Right atrium auricular region (tissue), 2 donors: ENCODE results near the gene NUP188. TPM values are rescaled to one million over a fixed set of nuclear protein-coding genes. Genes with fewer than 3 reads are reported as not detected.

Experiments used
- DNase-seq: peaks from one replicate; pipeline ENCODE4 v3.0.0-alpha.2; 2019; ENCODE audit warnings: low spot score
- H3K27ac ChIP-seq, 2 donors: fragments of 200-600 bp; sonication (generic); 1 replicate in 1 of 2; 2 replicates in 1 of 2; pipeline ENCODE4 v1.5.1; 2016 to 2019
- H3K27me3 ChIP-seq, 2 donors: fragments of 200-600 bp; sonication (generic); one replicate each; pipeline versions ENCODE4 v1.5.1 to v1.6.0; 2017 to 2019
- H3K36me3 ChIP-seq: fragments of 200-600 bp; sonication (generic); one replicate; pipeline ENCODE4 v1.5.1; 2016
- H3K4me1 ChIP-seq, 2 donors: fragments of 200-600 bp; sonication (generic); one replicate each; pipeline versions ENCODE4 v1.5.1 to v1.6.0; 2017 to 2019
- H3K4me3 ChIP-seq, 2 donors: fragments of 200-600 bp; sonication (generic); 1 replicate in 1 of 2; 2 replicates in 1 of 2; pipeline ENCODE4 v1.5.1; 2017 to 2019; ENCODE audit warnings: mild to moderate bottlenecking in 1 of 2, moderate library complexity in 1 of 2
- H3K9me3 ChIP-seq, 2 donors: fragments of 200-600 bp; sonication (generic); one replicate each; pipeline ENCODE4 v1.5.1; 2019
- CTCF ChIP-seq, 2 donors: fragments of 200-600 bp; sonication (generic); IDR thresholded peaks; one replicate each; pipeline ENCODE4 v1.5.1; 2019; ENCODE audit warnings: antibody characterized with exemption in 2 of 2
- total RNA-seq, 2 donors: library from RNA; depleted of rRNA; stranded (reverse); fragments of >200 nt; gene quantifications; one replicate each; pipeline ENCODE4 v1.1.0, GENCODE V29; 2016

Gene NUP188
- 10 to 100 TPM; 23.5 to 26.8 TPM for total RNA-seq

GRCh38 chr9:128947527-128948301 is at the start of gene NUP188, which contains the start of gene DOLK:
Gene NUP188 (plus strand): TSS chr9:128947699. CDS start chr9:128947720, 21 bp downstream.
Gene DOLK (minus strand): TSS chr9:128947603. CDS start chr9:128947303, 300 bp downstream.
- TF ChIP-seq CTCF (IDR thresholded peaks at IDR 0.05) = no peak
- Histone ChIP-seq H3K4me1 (peaks cover 0 to 34% of the 10 kb centered on the region in 2 donors), H3K9me3 (no peaks in the 10 kb centered on the region), H3K4me3 (peak within 1 kb of the TSS; percentile 74 to 95), H3K36me3 (peaks cover 8% of the 10 kb centered on the region), H3K27ac (peak within 1 kb of the TSS; percentile 94 to 96), H3K27me3 (no peaks in the 10 kb centered on the region)
- peak; percentile 95 for DNase-seq

GRCh38 chr9:128898382-128898781 is 49.1 kb upstream of the NUP188 start:
- Histone ChIP-seq H3K27ac (peak overlapping the region; percentile 44 to 73), H3K36me3 (peaks cover 39% of the 10 kb centered on the region), H3K4me1 (peaks cover 0 to 52% of the 10 kb centered on the region in 2 donors), H3K9me3 (no peaks in the 10 kb centered on the region), H3K4me3 (no peak overlapping the region), H3K27me3 (no peaks in the 10 kb centered on the region)
- no peak for DNase-seq
- no peak for TF ChIP-seq CTCF (IDR thresholded peaks at IDR 0.05)

- peaks cover 33% of the 10 kb centered on the region for H3K36me3 ChIP-seq
- TF ChIP-seq CTCF (IDR thresholded peaks at IDR 0.05) = no peak
- no peaks in the 10 kb centered on the region for H3K27me3 ChIP-seq
- H3K4me1 ChIP-seq = peaks cover 0 to 57% of the 10 kb centered on the region in 2 donors
- H3K9me3 ChIP-seq = no peaks in the 10 kb centered on the region
- DNase-seq = no peak
- H3K27ac ChIP-seq = peak overlapping the region; percentile 44 to 73
- H3K4me3 ChIP-seq = no peak overlapping the region
These were observed 48.5 kb upstream of the NUP188 start for GRCh38 chr9:128898845-128899565.

- peaks cover 29% of the 10 kb centered on the region for H3K36me3 ChIP-seq
- H3K4me3 ChIP-seq = no peak overlapping the region
- TF ChIP-seq CTCF (IDR thresholded peaks at IDR 0.05) = no peak
- peak overlapping the region; percentile 44 to 73 for H3K27ac ChIP-seq
- DNase-seq = no peak
- no peaks in the 10 kb centered on the region for H3K27me3 ChIP-seq
- H3K4me1 ChIP-seq = peaks cover 0 to 57% of the 10 kb centered on the region in 2 donors
- no peaks in the 10 kb centered on the region for H3K9me3 ChIP-seq
These were observed 47.8 kb upstream of the NUP188 start for GRCh38 chr9:128899566-128900322.

- no peak for TF ChIP-seq CTCF (IDR thresholded peaks at IDR 0.05)
- peaks cover 17% of the 10 kb centered on the region for H3K36me3 ChIP-seq
- H3K4me3 ChIP-seq = no peak overlapping the region
- peaks cover 0 to 57% of the 10 kb centered on the region in 2 donors for H3K4me1 ChIP-seq
- DNase-seq = no peak
- no peaks in the 10 kb centered on the region for H3K27me3 ChIP-seq
- no peaks in the 10 kb centered on the region for H3K9me3 ChIP-seq
- peak overlapping the region; percentile 56 to 67 for H3K27ac ChIP-seq
These were observed 46.1 kb upstream of the NUP188 start for GRCh38 chr9:128901379-128901778.
